ENCODE data around the gene INPP4A. TPM values are rescaled to one million over a fixed set of nuclear protein-coding genes. Genes with fewer than 3 reads are reported as not detected.

Gene INPP4A
- total RNA-seq, 2 donors from 2014 or later, result 12.9 to 49.8 TPM

DNA sequence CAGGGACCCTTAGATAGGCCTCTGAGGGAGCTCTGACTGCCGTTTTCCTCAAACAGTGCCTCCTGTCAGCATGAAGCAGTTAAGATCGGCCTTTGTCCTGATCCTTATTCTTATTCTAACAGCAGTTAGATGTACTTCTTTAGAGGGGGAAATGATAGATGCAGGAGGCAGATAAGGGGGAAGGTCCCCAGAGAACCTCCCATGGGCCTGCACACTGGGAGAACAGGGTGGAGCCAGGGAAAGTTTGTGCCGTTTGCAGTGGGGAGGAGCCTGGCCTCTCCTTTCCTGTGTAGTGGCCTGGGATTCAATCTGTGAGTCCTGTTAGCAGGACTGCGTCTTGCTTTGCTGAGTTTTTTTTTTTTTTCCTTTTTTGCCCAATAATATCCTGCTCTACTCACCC, 7.9 kb upstream of the INPP4A start:
- TF ChIP-seq, protein P1, sequence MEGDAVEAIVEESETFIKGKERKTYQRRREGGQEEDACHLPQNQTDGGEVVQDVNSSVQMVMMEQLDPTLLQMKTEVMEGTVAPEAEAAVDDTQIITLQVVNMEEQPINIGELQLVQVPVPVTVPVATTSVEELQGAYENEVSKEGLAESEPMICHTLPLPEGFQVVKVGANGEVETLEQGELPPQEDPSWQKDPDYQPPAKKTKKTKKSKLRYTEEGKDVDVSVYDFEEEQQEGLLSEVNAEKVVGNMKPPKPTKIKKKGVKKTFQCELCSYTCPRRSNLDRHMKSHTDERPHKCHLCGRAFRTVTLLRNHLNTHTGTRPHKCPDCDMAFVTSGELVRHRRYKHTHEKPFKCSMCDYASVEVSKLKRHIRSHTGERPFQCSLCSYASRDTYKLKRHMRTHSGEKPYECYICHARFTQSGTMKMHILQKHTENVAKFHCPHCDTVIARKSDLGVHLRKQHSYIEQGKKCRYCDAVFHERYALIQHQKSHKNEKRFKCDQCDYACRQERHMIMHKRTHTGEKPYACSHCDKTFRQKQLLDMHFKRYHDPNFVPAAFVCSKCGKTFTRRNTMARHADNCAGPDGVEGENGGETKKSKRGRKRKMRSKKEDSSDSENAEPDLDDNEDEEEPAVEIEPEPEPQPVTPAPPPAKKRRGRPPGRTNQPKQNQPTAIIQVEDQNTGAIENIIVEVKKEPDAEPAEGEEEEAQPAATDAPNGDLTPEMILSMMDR (IDR thresholded peaks at IDR 0.05), result no peak
- TF ChIP-seq POLR2A (IDR thresholded peaks at IDR 0.05) (no peak), POLR2AphosphoS5 (IDR thresholded peaks at IDR 0.05) (no peak)
- intact Hi-C loops (cut with DNase I), result no loop called here
- H3K4me3 ChIP-seq, result no peak overlapping the region
- H3K27ac ChIP-seq, result no peak overlapping the region
- H3K4me1 ChIP-seq (replicated peaks), result no peaks in the 10 kb centered on the region
- 59% methylated on average over 4 of the region's 4 CpGs for WGBS
- H3K36me3 ChIP-seq, result no peaks in the 10 kb centered on the region
- H3K9me3 ChIP-seq, result no peaks in the 10 kb centered on the region
- no peak for DNase-seq (ENCODE audit: low spot score)
- H3K27me3 ChIP-seq (replicated peaks; ENCODE audit: insufficient read depth), result no peaks in the 10 kb centered on the region

DNA sequence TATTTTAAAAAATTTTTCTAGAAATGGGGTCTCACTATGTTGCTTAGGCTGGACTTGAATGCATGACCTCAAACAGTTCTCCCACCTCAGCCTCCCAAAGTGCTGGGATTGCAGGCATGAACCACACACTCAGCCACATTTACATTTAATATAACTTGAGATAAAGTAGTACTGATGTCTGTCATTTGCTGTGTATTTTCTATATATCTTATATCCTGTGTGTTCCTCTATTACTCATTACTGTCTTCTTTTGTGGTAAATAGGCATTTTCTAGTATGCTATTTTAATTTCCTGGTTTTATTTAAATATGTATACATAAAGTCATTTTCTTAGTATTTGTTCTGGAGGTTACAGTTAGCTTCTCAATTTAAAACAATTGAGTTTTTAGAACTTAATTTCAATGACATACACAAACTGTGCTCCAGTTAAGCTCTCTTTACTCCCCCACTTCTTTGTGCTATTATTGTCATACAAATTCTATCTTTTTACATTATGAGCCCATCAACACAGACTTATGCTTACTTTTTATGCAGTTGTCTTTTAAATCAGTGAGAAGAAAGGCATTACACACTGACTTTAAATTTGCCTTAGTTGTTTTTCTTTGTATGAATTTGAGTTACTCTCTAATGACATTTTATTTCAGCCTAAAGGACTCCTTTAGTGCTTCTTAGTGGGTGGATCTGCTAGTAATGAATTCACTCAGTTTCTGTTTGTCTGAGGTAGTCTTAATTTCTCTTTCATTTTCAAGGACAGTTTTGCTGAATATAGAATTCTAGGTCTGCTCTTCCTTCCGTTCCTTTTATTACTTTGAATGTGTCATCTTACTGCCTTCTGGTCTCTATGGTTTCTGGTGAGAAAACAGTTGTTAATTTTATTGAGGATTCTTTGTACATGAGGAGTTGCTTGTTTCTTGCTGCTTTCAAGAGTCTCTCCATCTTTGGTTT, 6.2 kb upstream of the INPP4A start:
- Histone ChIP-seq H3K4me3 (no peak overlapping the region), H3K9me3 (no peaks in the 10 kb centered on the region), H3K36me3 (no peaks in the 10 kb centered on the region), H3K27me3 (replicated peaks; ENCODE audit: insufficient read depth) (no peaks in the 10 kb centered on the region), H3K4me1 (replicated peaks) (no peaks in the 10 kb centered on the region), H3K27ac (no peak overlapping the region)
- no peak for DNase-seq (ENCODE audit: low spot score)
- TF ChIP-seq POLR2AphosphoS5 (IDR thresholded peaks at IDR 0.05), result no peak
- no peak for TF ChIP-seq POLR2A (IDR thresholded peaks at IDR 0.05)
- TF ChIP-seq, protein P1 (IDR thresholded peaks at IDR 0.05), result no peak
- WGBS, result 59% methylated on average over 1 of the region's 1 CpG
- intact Hi-C loops (cut with DNase I), result no loop called here

DNA sequence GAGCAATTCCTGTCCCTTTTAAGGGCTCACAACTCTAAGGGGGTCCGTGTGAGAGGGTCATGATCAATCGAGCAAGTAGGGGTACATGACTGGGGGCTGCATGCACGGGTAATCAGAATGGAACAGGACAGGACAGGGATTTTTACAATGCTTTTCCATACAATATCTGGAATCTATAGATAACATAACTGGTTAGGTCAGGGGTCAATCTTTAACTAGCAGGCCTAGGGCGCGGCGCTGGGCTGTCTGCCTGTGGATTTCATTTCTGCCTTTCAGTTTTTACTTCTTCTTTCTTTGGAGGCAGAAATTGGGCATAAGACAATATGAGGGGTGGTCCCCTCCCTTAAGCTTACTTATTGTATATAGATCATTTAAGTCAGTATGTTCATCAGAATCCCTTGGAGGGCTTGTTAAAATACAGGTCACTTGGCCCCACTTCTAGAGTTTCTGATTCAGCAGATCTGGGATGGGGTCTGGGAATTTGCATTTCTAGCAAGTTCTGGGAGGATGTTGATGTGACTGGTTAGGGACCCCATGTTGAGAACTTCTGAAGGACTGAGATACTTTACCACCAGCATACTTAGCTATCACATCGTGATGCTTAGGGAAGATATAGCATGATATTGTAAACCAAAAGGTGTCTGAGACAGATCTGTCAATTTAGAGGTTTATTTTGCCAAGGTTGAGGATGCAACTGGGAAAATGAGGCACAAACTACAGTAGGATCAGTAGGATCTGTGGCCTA, 2.8 kb upstream of the INPP4A start:
- H3K27me3 ChIP-seq (replicated peaks; ENCODE audit: insufficient read depth), result no peaks in the 10 kb centered on the region
- intact Hi-C loops (cut with DNase I), result no loop called here
- 76% methylated on average over 7 of the region's 7 CpGs for WGBS

DNA sequence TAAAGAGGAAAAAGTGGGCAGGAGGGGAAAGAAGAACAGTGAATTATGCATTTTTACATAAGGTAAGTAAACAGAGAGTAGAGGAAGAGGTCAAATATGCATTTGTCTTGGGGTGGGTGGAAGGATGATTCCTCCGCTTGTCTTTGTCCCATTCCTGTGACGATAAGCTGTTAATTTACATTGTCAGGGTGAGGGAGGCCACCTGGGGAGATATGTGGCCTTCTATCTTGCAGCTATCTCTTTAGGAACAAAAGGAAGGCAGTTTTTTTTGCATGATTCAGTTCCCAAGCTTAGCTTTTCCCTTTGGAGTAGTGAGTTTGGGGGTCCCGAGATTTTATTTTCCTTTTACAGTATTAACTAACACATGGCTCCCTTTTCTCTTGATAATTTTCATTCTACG, 2.2 kb upstream of the INPP4A start:
- TF ChIP-seq, protein P1 (IDR thresholded peaks at IDR 0.05), result no peak
- TF ChIP-seq POLR2AphosphoS5 (IDR thresholded peaks at IDR 0.05) (no peak), POLR2A (IDR thresholded peaks at IDR 0.05) (no peak)
- Histone ChIP-seq H3K36me3 (no peaks in the 10 kb centered on the region), H3K27me3 (replicated peaks; ENCODE audit: insufficient read depth) (no peaks in the 10 kb centered on the region), H3K9me3 (no peaks in the 10 kb centered on the region), H3K27ac (no peak overlapping the region), H3K4me3 (no peak overlapping the region), H3K4me1 (replicated peaks) (no peaks in the 10 kb centered on the region)
- no peak for DNase-seq (ENCODE audit: low spot score)
- WGBS, result 68% methylated on average over 4 of the region's 4 CpGs
- intact Hi-C loops (cut with DNase I), result no loop called here

More for the DNA sequence above, 2.8 kb upstream of the INPP4A start:
- Histone ChIP-seq H3K4me1 (replicated peaks) (no peaks in the 10 kb centered on the region), H3K9me3 (no peaks in the 10 kb centered on the region), H3K27ac (no peak overlapping the region), H3K36me3 (no peaks in the 10 kb centered on the region), H3K4me3 (no peak overlapping the region)
- TF ChIP-seq POLR2AphosphoS5 (IDR thresholded peaks at IDR 0.05) (no peak), POLR2A (IDR thresholded peaks at IDR 0.05) (no peak)
- TF ChIP-seq, protein P1 (IDR thresholded peaks at IDR 0.05), result no peak
- DNase-seq (ENCODE audit: low spot score), result no peak
